ENCODE measurements around the gene CARTPT.

- no peak for TF ChIP-seq POLR2A (IDR thresholded peaks at IDR 0.05; ENCODE audit: extremely low read depth, insufficient read length)
- TF ChIP-seq, protein P1, sequence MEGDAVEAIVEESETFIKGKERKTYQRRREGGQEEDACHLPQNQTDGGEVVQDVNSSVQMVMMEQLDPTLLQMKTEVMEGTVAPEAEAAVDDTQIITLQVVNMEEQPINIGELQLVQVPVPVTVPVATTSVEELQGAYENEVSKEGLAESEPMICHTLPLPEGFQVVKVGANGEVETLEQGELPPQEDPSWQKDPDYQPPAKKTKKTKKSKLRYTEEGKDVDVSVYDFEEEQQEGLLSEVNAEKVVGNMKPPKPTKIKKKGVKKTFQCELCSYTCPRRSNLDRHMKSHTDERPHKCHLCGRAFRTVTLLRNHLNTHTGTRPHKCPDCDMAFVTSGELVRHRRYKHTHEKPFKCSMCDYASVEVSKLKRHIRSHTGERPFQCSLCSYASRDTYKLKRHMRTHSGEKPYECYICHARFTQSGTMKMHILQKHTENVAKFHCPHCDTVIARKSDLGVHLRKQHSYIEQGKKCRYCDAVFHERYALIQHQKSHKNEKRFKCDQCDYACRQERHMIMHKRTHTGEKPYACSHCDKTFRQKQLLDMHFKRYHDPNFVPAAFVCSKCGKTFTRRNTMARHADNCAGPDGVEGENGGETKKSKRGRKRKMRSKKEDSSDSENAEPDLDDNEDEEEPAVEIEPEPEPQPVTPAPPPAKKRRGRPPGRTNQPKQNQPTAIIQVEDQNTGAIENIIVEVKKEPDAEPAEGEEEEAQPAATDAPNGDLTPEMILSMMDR (IDR thresholded peaks at IDR 0.05; ENCODE audit: low read depth, low read length): no peak
These were observed 12.9 kb downstream of the CARTPT start for GRCh38 chr5:71732011-71732410.
